H1 (cell line): Measurements from ENCODE around the gene ALG5. TPM values are rescaled to one million over a fixed set of nuclear protein-coding genes. Genes with fewer than 3 reads are reported as not detected.

Source experiments
- CTCF ChIA-PET: fragments of 300-600 bp; sonication (Branson Sonifier 250); formaldehyde crosslinking; loops from one replicate; lab custom pipeline; 2021; ENCODE audit not compliant: partially characterized antibody; lab: Charles Lee
- POLR2A ChIA-PET: fragments of 300-600 bp; sonication (Branson Sonifier 250); formaldehyde crosslinking; loops from one replicate; lab custom pipeline; 2021; ENCODE audit warnings: inconsistent platforms; ENCODE audit not compliant: partially characterized antibody; lab: Charles Lee
- DNase-seq, 2 experiments: peaks; one replicate each; pipeline versions ENCODE4 v3.0.0 to v3.0.0-alpha.2; 2010 to 2022; ENCODE audit warnings: low spot score in 2 of 2, low read depth in 1 of 2, mixed read lengths in 1 of 2
- FAIRE-seq: peaks from 2 replicates; lab custom pipeline; 2011; peaks lifted over from hg19 to GRCh38; lab: Jason Lieb, UNC
- H2AFZ ChIP-seq: 2 replicates; pipeline ENCODE4 v1.8.1; 2012; ENCODE audit warnings: low read length, inconsistent platforms
- H2AK5ac ChIP-seq: 2 replicates; pipeline ENCODE4 v1.6.1; 2013; ENCODE audit warnings: low read depth, low read length
- H2BK120ac ChIP-seq: replicated peaks from 2 replicates; pipeline ENCODE3; 2013; ENCODE audit warnings: low read depth, low read length, inconsistent platforms
- H2BK12ac ChIP-seq: 2 replicates; pipeline ENCODE4 v1.6.1; 2013; ENCODE audit warnings: low read depth, low read length
- H2BK15ac ChIP-seq: 2 replicates; pipeline ENCODE4 v1.6.1; 2013; ENCODE audit warnings: low read length
- H2BK20ac ChIP-seq: 2 replicates; pipeline ENCODE4 v1.6.1; 2013; ENCODE audit warnings: low read length
- H2BK5ac ChIP-seq: 2 replicates; pipeline ENCODE4 v1.6.1; 2013; ENCODE audit warnings: low read depth, low read length
- H3K14ac ChIP-seq: 2 replicates; pipeline ENCODE4 v1.6.1; 2013; ENCODE audit warnings: inconsistent platforms; ENCODE audit not compliant: insufficient read length
- H3K18ac ChIP-seq: 2 replicates; pipeline ENCODE4 v1.6.1; 2013; ENCODE audit warnings: low read length; ENCODE audit errors: extremely low read depth
- H3K23ac ChIP-seq: 2 replicates; pipeline ENCODE4 v1.6.1; 2013; ENCODE audit warnings: inconsistent platforms; ENCODE audit not compliant: insufficient read length
- H3K23me2 ChIP-seq: 2 replicates; pipeline ENCODE4 v1.6.1; 2013; ENCODE audit warnings: low read depth, low read length
- H3K27ac ChIP-seq: 2 replicates; pipeline ENCODE4 v1.6.1; 2011; ENCODE audit warnings: low read depth, low read length, inconsistent platforms
- H3K27me3 ChIP-seq, 4 experiments: replicated peaks in 1 of 4; 1 replicate in 1 of 4; 2 replicates in 3 of 4; pipeline versions ENCODE4 v1.6.1 to v1.8.1; 2011 to 2013; ENCODE audit warnings: low read length in 3 of 4, mild to moderate bottlenecking in 3 of 4, inconsistent platforms in 2 of 4, mixed read lengths in 2 of 4, moderate library complexity in 1 of 4; ENCODE audit not compliant: control insufficient read depth in 3 of 4, insufficient read depth in 3 of 4; ENCODE audit errors: extremely low read depth in 1 of 4
- H3K36me3 ChIP-seq, 4 experiments: 2 replicates each; pipeline versions ENCODE4 v1.6.1 to v1.8.1; 2011 to 2013; ENCODE audit warnings: mild to moderate bottlenecking in 4 of 4, low read length in 3 of 4, moderate library complexity in 2 of 4, control low read depth in 1 of 4, inconsistent platforms in 1 of 4; ENCODE audit not compliant: insufficient read depth in 4 of 4, control insufficient read depth in 2 of 4
- H3K4ac ChIP-seq: replicated peaks from 2 replicates; pipeline ENCODE3; 2013; ENCODE audit warnings: low read length, low read depth, mixed read lengths, inconsistent platforms; ENCODE audit not compliant: insufficient read length
- H3K4me1 ChIP-seq, 4 experiments: replicated peaks in 1 of 4; 1 replicate in 1 of 4; 2 replicates in 3 of 4; pipeline versions ENCODE4 v1.6.1 to v1.8.1; 2011 to 2013; ENCODE audit warnings: low read length in 3 of 4, inconsistent platforms in 2 of 4, mixed read lengths in 1 of 4; ENCODE audit not compliant: insufficient read depth in 4 of 4, control insufficient read depth in 3 of 4
- H3K4me2 ChIP-seq, 2 experiments: 2 replicates each; pipeline versions ENCODE4 v1.6.1 to v1.8.1; 2011 to 2013; ENCODE audit warnings: low read depth in 2 of 2, low read length in 2 of 2, control low read depth in 1 of 2, inconsistent platforms in 1 of 2, mild to moderate bottlenecking in 1 of 2; ENCODE audit not compliant: insufficient read depth in 1 of 2
- H3K4me3 ChIP-seq, 4 experiments: fragments of 200-600, 300-600 bp in 1 of 4; sonication (generic), shearing (Covaris generic), sonication (Bioruptor Twin) in 1 of 4; 2 replicates each; pipeline versions ENCODE4 v1.5.1 to v1.8.1; 2011 to 2016; ENCODE audit warnings: low read length in 4 of 4, low read depth in 3 of 4, control low read depth in 2 of 4, inconsistent platforms in 2 of 4, mild to moderate bottlenecking in 2 of 4, mixed read lengths in 1 of 4, moderate library complexity in 1 of 4; ENCODE audit not compliant: insufficient read depth in 2 of 4; ENCODE audit errors: extremely low read depth in 1 of 4
- H3K56ac ChIP-seq: replicated peaks from 2 replicates; pipeline ENCODE3; 2013; ENCODE audit warnings: low read depth, mild to moderate bottlenecking, mixed read lengths, low read length, inconsistent platforms; ENCODE audit not compliant: insufficient read length
- H3K79me1 ChIP-seq: 2 replicates; pipeline ENCODE4 v1.6.1; 2013; ENCODE audit warnings: low read depth, low read length, control low read depth
- H3K79me2 ChIP-seq, 2 experiments: 2 replicates each; pipeline versions ENCODE4 v1.6.1 to v1.8.1; 2012 to 2013; ENCODE audit warnings: low read length in 2 of 2, mild to moderate bottlenecking in 2 of 2, inconsistent platforms in 1 of 2; ENCODE audit not compliant: insufficient read depth in 2 of 2, control insufficient read depth in 1 of 2
- H3K9ac ChIP-seq, 4 experiments: replicated peaks in 1 of 4; 1 replicate in 1 of 4; 2 replicates in 3 of 4; pipeline versions ENCODE4 v1.6.1 to v1.8.1; 2011 to 2013; ENCODE audit warnings: low read depth in 3 of 4, low read length in 3 of 4, control low read depth in 2 of 4, mild to moderate bottlenecking in 2 of 4, moderate library complexity in 2 of 4, inconsistent platforms in 1 of 4; ENCODE audit errors: extremely low read depth in 1 of 4
- H3K9me3 ChIP-seq, 2 experiments: 2 replicates each; pipeline versions ENCODE4 v1.6.1 to v1.8.1; 2012 to 2013; ENCODE audit warnings: mild to moderate bottlenecking in 2 of 2, moderate library complexity in 2 of 2, control low read depth in 1 of 2, inconsistent platforms in 1 of 2, low read depth in 1 of 2, low read length in 1 of 2, mixed read lengths in 1 of 2; ENCODE audit not compliant: insufficient read depth in 2 of 2
- H4K20me1 ChIP-seq, 2 experiments: replicated peaks in 1 of 2; 2 replicates each; pipeline versions ENCODE3 to v1.8.1; 2011 to 2013; ENCODE audit warnings: inconsistent platforms in 2 of 2, low read length in 2 of 2, mild to moderate bottlenecking in 1 of 2; ENCODE audit not compliant: insufficient read depth in 2 of 2, control insufficient read depth in 1 of 2
- H4K5ac ChIP-seq: 2 replicates; pipeline ENCODE4 v1.6.1; 2013; ENCODE audit warnings: low read length, low read depth, mixed read lengths, inconsistent platforms; ENCODE audit not compliant: insufficient read length
- H4K8ac ChIP-seq: 2 replicates; pipeline ENCODE4 v1.8.0; 2013; ENCODE audit warnings: mild to moderate bottlenecking, moderate library complexity, low read length, inconsistent platforms; ENCODE audit not compliant: insufficient read depth; ENCODE audit errors: extremely low read depth
- H4K91ac ChIP-seq: replicated peaks from 2 replicates; pipeline ENCODE3; 2013; ENCODE audit warnings: low read length, mixed read lengths, inconsistent platforms; ENCODE audit not compliant: insufficient read length
- CHD2 ChIP-seq: IDR thresholded peaks from 2 replicates; pipeline ENCODE4 v1.6.1; 2012; ENCODE audit warnings: low read length, improper control_type of control experiment
- CTBP2 ChIP-seq: IDR thresholded peaks from 2 replicates; pipeline ENCODE4 v1.7.0; 2011; ENCODE audit warnings: borderline replicate concordance, mild to moderate bottlenecking, moderate library complexity, mixed read lengths, low read length; ENCODE audit not compliant: insufficient read depth, insufficient read length
- EP300 ChIP-seq, 2 experiments: IDR thresholded peaks; 1 replicate in 1 of 2; 2 replicates in 1 of 2; pipeline ENCODE4 v1.6.1; 2011 to 2012; ENCODE audit warnings: low read depth in 2 of 2, low read length in 2 of 2, mild to moderate bottlenecking in 2 of 2, borderline replicate concordance in 1 of 2, inconsistent platforms in 1 of 2, moderate library complexity in 1 of 2
- KDM1A ChIP-seq: fragments of 200-600, 300-600 bp; sonication (generic); IDR thresholded peaks from 2 replicates; pipeline ENCODE4 v1.7.1; 2016; ENCODE audit warnings: mild to moderate bottlenecking, low read length, borderline replicate concordance
- KDM4A ChIP-seq: IDR thresholded peaks from one replicate; pipeline ENCODE4 v1.7.1; 2012; ENCODE audit warnings: low read depth, mild to moderate bottlenecking, moderate library complexity, low read length, inconsistent platforms; ENCODE audit not compliant: severe bottlenecking
- RBBP5 ChIP-seq: IDR thresholded peaks from 2 replicates; pipeline ENCODE4 v1.7.1; 2012; ENCODE audit warnings: low read depth, mild to moderate bottlenecking, inconsistent platforms, low read length, moderate library complexity, borderline replicate concordance
- WGBS, 2 experiments: shearing (Covaris generic) in 1 of 2; methylation state at CpG; one replicate each; pipeline versions ENCODE4 v1.1.6 to v1.1.7; 2013 to 2015; ENCODE audit warnings: low lambda C conversion rate in 2 of 2, mixed read lengths in 2 of 2, inconsistent platforms in 1 of 2, low coverage in 1 of 2, missing lambda C conversion rate in 1 of 2; ENCODE audit not compliant: insufficient replicate concordance in 2 of 2, insufficient coverage in 1 of 2, insufficient read length in 1 of 2; ENCODE audit errors: extremely low coverage in 1 of 2, missing lambda C conversion rate in 1 of 2; 5-methylcytosine and 5-hydroxymethylcytosine counted together
- polyA plus RNA-seq, 7 experiments: library from polyadenylated mRNA; depleted of rRNA in 3 of 7; stranded (reverse) in 5 of 7; unstranded in 2 of 7; fragments of >200 nt in 5 of 7; fragments of 200-250 nt in 2 of 7; gene quantifications; 1 replicate in 5 of 7; 2 replicates in 1 of 7; 4 replicates in 1 of 7; pipeline versions ENCODE4 v1.2.1 to v1.2.3, GENCODE V29; 2011 to 2013; ENCODE audit warnings: missing spikeins in 2 of 7, mixed read lengths in 2 of 7
- total RNA-seq: library from RNA; stranded (reverse); fragmentation: NEBNext Ultra II Directional; extraction: Animal tissue kit (Norgen Biotek cat#: 25700); gene quantifications from 2 replicates; pipeline ENCODE4 v1.2.1, GENCODE V29; 2021
- TF ChIP-seq, protein P1 (sequence below), 3 experiments: IDR thresholded peaks; 1 replicate in 2 of 3; 2 replicates in 1 of 3; pipeline versions ENCODE4 v1.5.1 to v1.6.1; 2011; ENCODE audit warnings: low read length in 3 of 3, mild to moderate bottlenecking in 3 of 3, inconsistent platforms in 2 of 3, low read depth in 1 of 3, moderate library complexity in 1 of 3; ENCODE audit not compliant: insufficient read depth in 1 of 3; ENCODE audit errors: control extremely low read depth in 1 of 3

The ALG5 gene
- total and polyA plus RNA-seq, 2 of the 8 experiments (the other 6 are each of a cell fraction or from before 2014, with no cell fraction given), result 15.0 to 24.3 TPM

DNA sequence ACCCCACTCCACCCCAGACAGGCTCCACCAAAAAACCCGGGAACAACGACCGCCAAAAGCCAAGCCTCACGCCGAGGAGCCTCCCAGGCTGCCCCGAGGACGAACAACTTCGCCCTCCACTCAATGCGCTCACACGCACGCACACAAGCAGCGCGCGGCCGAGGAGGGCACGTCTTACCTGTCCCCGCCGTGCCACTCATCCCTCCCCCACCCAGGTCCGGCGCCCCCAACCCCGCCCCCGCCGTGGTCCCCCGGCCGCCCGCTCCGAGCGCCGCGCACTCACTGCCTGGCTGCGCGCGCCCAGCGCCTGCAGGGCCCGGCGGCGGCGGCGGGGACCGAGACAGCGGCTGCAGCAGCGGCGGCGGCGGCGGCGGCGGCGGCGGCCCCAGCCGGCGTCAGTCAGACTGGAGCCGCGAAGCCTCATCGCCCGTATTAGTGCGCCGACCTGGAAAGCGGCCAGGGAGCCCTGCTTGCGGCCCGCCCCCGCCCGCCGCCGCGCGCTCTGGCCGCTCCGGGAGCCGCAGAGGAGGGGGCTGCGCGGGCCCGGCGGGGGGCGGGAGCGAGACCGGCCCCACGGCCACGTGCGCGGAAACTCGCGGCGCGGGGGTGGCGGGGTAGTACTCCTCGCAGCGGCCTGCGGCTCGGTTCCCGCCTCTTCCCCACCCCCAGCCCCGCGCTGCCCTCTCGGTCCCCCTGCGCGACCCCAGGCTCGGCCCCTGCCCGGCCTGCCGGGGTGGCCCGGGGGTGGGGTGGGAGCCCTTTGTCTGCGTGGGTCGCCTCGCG lies 79.1 kb downstream of the ALG5 start, which contains the start of gene SMAD9:
Gene SMAD9, minus strand, starts transcription at position 406 of the 783 bp plus-strand sequence. CDS start 40,549 bp downstream, outside the sequence.
- H2AK5ac ChIP-seq, result no peak within 1 kb of the TSS
- H2BK5ac ChIP-seq, result no peak within 1 kb of the TSS
- H2BK20ac ChIP-seq, result no peak within 1 kb of the TSS
- WGBS, 2 experiments, result 6% methylated on average over 7 of the region's 104 CpGs; no CpG with 5 or more reads in 1 of the 2 experiments
- H4K8ac ChIP-seq, result peak within 1 kb of the TSS; percentile 76
- peak within 1 kb of the TSS; percentile 62 to 83 for H3K4me2 ChIP-seq
- no peak within 1 kb of the TSS for H3K14ac ChIP-seq
- H4K20me1 ChIP-seq, result no peaks in the 10 kb centered on the region
- no peak within 1 kb of the TSS for H3K56ac ChIP-seq
- H3K4me3 ChIP-seq, result peak within 1 kb of the TSS; percentile 55 to 86 (median 72)
- no peaks in the 10 kb centered on the region for H3K9me3 ChIP-seq
- peak in 1 of 2 experiments; percentile 68 for DNase-seq
- H4K5ac ChIP-seq, result no peak within 1 kb of the TSS
- H3K23ac ChIP-seq, result no peak within 1 kb of the TSS
- peak within 1 kb of the TSS; percentile 54; the same call in 1 of the 2 replicates for H2AFZ ChIP-seq
- H4K91ac ChIP-seq, result no peak within 1 kb of the TSS
- peaks cover 1 to 20% (median 16%) of the 10 kb centered on the region in 4 experiments for H3K27me3 ChIP-seq
- H3K36me3 ChIP-seq, result no peaks in the 10 kb centered on the region
- no peak within 1 kb of the TSS for H2BK120ac ChIP-seq
- no peak within 1 kb of the TSS for H3K18ac ChIP-seq
- H3K4me1 ChIP-seq, result peaks cover 3 to 5% (median 4%) of the 10 kb centered on the region in 4 experiments; a peak in 3 of 7 replicates
- H3K27ac ChIP-seq, result no peak within 1 kb of the TSS
- no peak within 1 kb of the TSS for H2BK12ac ChIP-seq
- CTCF ChIA-PET, result interaction anchor here (1.0 to 2.4 kb wide), 4 partner anchors 15 to 62 kb away, joined by 3 to 5 read pairs (median 4); no protein-coding TSS in a partner anchor
- H3K79me1 ChIP-seq, result no peaks in the 10 kb centered on the region
- H3K4ac ChIP-seq, result no peak within 1 kb of the TSS
- peak within 1 kb of the TSS in 2 of 4 experiments; percentile 11 to 13; a peak in 2 of 7 replicates for H3K9ac ChIP-seq
- no peaks in the 10 kb centered on the region for H3K79me2 ChIP-seq
- no peak for FAIRE-seq
- peaks cover 10% of the 10 kb centered on the region; the same call in 1 of the 2 replicates for H3K23me2 ChIP-seq
- no peak within 1 kb of the TSS for H2BK15ac ChIP-seq
- POLR2A ChIA-PET, result no interaction called here
- no peak for TF ChIP-seq EP300 (IDR thresholded peaks at IDR 0.05; ENCODE audit: borderline replicate concordance in 1 of 2, low read depth in 2 of 2, low read length in 2 of 2)
- peak; percentile 79; the same call in 1 of the 2 replicates for TF ChIP-seq RBBP5
- TF ChIP-seq, protein P1, sequence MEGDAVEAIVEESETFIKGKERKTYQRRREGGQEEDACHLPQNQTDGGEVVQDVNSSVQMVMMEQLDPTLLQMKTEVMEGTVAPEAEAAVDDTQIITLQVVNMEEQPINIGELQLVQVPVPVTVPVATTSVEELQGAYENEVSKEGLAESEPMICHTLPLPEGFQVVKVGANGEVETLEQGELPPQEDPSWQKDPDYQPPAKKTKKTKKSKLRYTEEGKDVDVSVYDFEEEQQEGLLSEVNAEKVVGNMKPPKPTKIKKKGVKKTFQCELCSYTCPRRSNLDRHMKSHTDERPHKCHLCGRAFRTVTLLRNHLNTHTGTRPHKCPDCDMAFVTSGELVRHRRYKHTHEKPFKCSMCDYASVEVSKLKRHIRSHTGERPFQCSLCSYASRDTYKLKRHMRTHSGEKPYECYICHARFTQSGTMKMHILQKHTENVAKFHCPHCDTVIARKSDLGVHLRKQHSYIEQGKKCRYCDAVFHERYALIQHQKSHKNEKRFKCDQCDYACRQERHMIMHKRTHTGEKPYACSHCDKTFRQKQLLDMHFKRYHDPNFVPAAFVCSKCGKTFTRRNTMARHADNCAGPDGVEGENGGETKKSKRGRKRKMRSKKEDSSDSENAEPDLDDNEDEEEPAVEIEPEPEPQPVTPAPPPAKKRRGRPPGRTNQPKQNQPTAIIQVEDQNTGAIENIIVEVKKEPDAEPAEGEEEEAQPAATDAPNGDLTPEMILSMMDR (IDR thresholded peaks at IDR 0.05; ENCODE audit: control extremely low read depth in 1 of 3, insufficient read depth in 1 of 3, low read depth in 1 of 3, low read length in 3 of 3), result no peak
- peak; percentile 61 for TF ChIP-seq KDM4A
- TF ChIP-seq KDM1A, result no peak
- TF ChIP-seq CHD2, result no peak
- no peak for TF ChIP-seq CTBP2
